Subcutaneous abdominal adipose tissue (tissue), 5 donors: ENCODE measurements around the gene IFT122.
A peak's percentile ranks its signal among the peaks of the same experiment; 100 is the strongest.

Experiments used
- H3K27ac ChIP-seq: one replicate; pipeline ENCODE4 v1.7.0; 2013; ENCODE audit warnings: low read depth, mild to moderate bottlenecking, inconsistent platforms, low read length, moderate library complexity
- H3K27me3 ChIP-seq, 5 donors: one replicate each; pipeline ENCODE4 v1.7.0; 2013; ENCODE audit warnings: low read length in 5 of 5, inconsistent platforms in 1 of 5; ENCODE audit not compliant: control insufficient read depth in 5 of 5, insufficient read depth in 4 of 5
- H3K36me3 ChIP-seq, 5 donors: one replicate each; pipeline ENCODE4 v1.7.0; 2013; ENCODE audit warnings: low read length in 5 of 5; ENCODE audit not compliant: control insufficient read depth in 5 of 5, insufficient read depth in 5 of 5
- H3K4me1 ChIP-seq, 5 donors: one replicate each; pipeline ENCODE4 v1.7.0; 2013; ENCODE audit warnings: low read length in 5 of 5, mild to moderate bottlenecking in 3 of 5, moderate library complexity in 1 of 5; ENCODE audit not compliant: control insufficient read depth in 5 of 5, insufficient read depth in 5 of 5
- H3K4me3 ChIP-seq, 5 donors: one replicate each; pipeline ENCODE4 v1.7.0; 2013; ENCODE audit warnings: low read length in 5 of 5, low read depth in 1 of 5
- H3K9ac ChIP-seq, 5 donors: one replicate each; pipeline ENCODE4 v1.7.0; 2013; ENCODE audit warnings: low read length in 5 of 5, mild to moderate bottlenecking in 4 of 5, moderate library complexity in 3 of 5
- H3K9me3 ChIP-seq, 5 donors: one replicate each; pipeline ENCODE4 v1.7.0; 2013; ENCODE audit warnings: low read length in 5 of 5; ENCODE audit not compliant: control insufficient read depth in 5 of 5
- donor health status: healthy.
- donor health status: healthy.
- donor health status: healthy.
- donor health status: healthy.
- donor health status: healthy.

Gene IFT122

DNA sequence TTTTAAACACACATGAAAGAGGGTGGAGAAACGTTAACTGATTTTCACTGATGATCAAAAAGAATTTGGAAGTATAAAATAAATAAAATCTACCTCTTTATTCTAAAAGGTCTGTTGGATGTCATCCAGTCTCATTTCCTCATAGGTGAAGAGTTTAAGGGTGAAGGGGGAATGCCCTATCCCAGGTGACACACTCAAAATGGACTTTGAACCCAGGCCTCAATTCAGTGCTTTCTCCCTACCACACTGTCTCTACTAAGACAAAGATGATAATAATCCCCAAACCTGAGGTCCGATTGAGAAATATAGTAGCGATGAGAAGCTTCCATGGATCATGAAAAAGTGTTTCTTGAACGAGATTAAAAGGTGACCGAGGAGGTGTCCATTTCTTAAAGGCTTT lies 6.5 kb upstream of the IFT122 start:
- H3K36me3 ChIP-seq, result peaks cover 37 to 68% (median 52%) of the 10 kb centered on the region in 5 donors
- H3K4me1 ChIP-seq, result peaks cover 0 to 30% (median 15%) of the 10 kb centered on the region in 5 donors
- H3K27ac ChIP-seq, result no peak overlapping the region
- no peaks in the 10 kb centered on the region for H3K9me3 ChIP-seq
- no peak overlapping the region for H3K9ac ChIP-seq
- H3K4me3 ChIP-seq, result no peak overlapping the region
- no peaks in the 10 kb centered on the region for H3K27me3 ChIP-seq

- H3K36me3 ChIP-seq, result peaks cover 37 to 68% (median 52%) of the 10 kb centered on the region in 5 donors
- H3K4me1 ChIP-seq, result peaks cover 0 to 31% (median 16%) of the 10 kb centered on the region in 5 donors
- no peaks in the 10 kb centered on the region for H3K9me3 ChIP-seq
- no peak overlapping the region for H3K27ac ChIP-seq
- H3K27me3 ChIP-seq, result no peaks in the 10 kb centered on the region
- H3K9ac ChIP-seq, result no peak overlapping the region
- H3K4me3 ChIP-seq, result no peak overlapping the region
Measured at GRCh38 chr3:129434140-129434539, 5.9 kb upstream of the IFT122 start.

DNA sequence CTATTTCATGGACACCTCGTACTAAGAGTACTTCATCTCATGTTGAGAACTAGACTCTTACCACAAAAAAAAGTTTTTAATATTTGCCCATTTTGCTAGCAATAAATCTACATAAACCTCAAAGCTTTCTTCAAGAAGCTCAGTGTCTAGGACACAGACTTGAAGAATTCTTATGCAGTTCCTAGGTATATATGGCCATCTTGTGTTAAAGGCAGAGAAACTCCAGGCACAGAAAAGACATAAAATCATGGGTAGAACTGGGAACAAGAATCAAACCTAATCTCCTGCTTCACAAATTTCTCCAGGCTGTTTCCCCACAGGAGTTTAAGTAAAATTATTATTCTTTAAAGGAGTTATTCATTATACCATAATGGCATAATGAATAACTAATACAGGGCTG lies 4.7 kb upstream of the IFT122 start:
- Histone ChIP-seq H3K9me3 (no peaks in the 10 kb centered on the region), H3K9ac (peak overlapping the region in 1 of 5 donors; percentile 3), H3K4me3 (no peak overlapping the region), H3K36me3 (peaks cover 37 to 60% (median 48%) of the 10 kb centered on the region in 5 donors), H3K27ac (no peak overlapping the region), H3K4me1 (peaks cover 0 to 38% (median 19%) of the 10 kb centered on the region in 5 donors), H3K27me3 (no peaks in the 10 kb centered on the region)

DNA sequence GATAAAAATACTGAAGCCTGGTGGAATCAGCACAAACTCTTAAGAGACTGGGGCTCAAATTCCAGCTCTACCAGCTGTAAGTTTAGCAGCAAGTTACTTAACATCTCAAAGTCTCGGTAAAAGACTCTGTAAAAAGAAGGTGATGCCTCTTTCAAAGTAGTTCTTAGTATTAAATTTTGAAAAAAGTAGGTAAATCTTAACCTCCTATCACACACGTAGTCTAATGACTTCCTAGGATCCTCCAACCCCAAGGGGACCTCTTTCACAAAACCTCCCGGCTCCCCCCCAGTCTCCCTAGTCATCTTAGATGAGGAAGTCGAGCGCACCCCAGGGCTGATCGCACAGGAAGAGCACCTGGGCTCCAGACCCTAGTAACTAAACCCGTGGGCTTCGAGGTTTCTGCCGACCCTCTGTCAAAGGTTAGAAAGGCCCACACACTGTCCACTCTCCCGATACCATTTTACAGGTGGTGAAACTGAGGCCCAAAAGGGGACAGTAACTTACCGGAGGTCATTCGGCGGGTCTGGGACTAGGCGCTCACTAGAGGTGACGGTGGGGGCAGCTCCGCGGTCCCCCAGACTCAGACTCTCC lies 703 bp upstream of the IFT122 start:
- Histone ChIP-seq H3K27me3 (no peaks in the 10 kb centered on the region), H3K4me1 (peaks cover 18 to 77% (median 53%) of the 10 kb centered on the region in 5 donors), H3K9ac (peak overlapping the region; percentile 82 to 90 (median 85)), H3K4me3 (peak overlapping the region; percentile 87 to 98 (median 91)), H3K9me3 (no peaks in the 10 kb centered on the region), H3K36me3 (peaks cover 15 to 22% (median 18%) of the 10 kb centered on the region in 5 donors), H3K27ac (peak overlapping the region; percentile 86)

DNA sequence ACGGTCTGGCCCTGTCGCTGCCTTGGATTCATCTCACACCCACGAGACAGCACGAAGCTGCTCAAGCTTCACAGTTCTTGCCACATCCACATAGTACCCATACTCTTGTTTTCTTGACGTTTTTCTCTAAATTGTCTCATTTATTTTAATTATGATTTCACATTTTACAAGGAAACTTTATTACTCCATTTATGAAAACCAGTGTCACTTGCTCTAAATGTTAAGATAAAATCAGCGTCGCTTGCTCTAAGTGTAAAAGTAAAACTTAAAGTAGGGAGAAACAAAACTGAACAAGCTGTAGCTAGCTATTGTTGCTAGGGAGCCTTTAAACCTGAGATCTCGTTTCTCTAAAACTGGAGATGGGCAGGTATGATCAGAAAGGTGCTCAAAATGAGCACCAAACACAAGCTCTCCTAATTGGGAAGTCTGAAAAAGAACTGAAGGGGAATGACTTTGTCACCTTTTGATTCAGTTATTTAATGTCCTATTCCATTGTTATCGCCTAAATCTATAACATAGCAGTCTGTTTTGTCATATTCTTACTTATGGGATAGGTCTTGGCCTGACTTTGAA lies 680 bp downstream of the IFT122 start:
- Histone ChIP-seq H3K4me3 (peak overlapping the region; percentile 56 to 98 (median 90)), H3K36me3 (peaks cover 15 to 22% (median 18%) of the 10 kb centered on the region in 5 donors), H3K9me3 (no peaks in the 10 kb centered on the region), H3K4me1 (peaks cover 18 to 67% (median 60%) of the 10 kb centered on the region in 5 donors), H3K27ac (peak overlapping the region; percentile 70), H3K27me3 (no peaks in the 10 kb centered on the region), H3K9ac (peak overlapping the region; percentile 58 to 90 (median 73))

GRCh38 chr3:129441215-129441614 lies 1.2 kb downstream of the IFT122 start:
- Histone ChIP-seq H3K27ac (peak overlapping the region; percentile 70), H3K9me3 (no peaks in the 10 kb centered on the region), H3K9ac (peak overlapping the region; percentile 29 to 90 (median 73)), H3K4me1 (peaks cover 18 to 64% (median 60%) of the 10 kb centered on the region in 5 donors), H3K27me3 (no peaks in the 10 kb centered on the region), H3K36me3 (peaks cover 11 to 18% (median 17%) of the 10 kb centered on the region in 5 donors), H3K4me3 (peak overlapping the region; percentile 6 to 98 (median 90))

DNA sequence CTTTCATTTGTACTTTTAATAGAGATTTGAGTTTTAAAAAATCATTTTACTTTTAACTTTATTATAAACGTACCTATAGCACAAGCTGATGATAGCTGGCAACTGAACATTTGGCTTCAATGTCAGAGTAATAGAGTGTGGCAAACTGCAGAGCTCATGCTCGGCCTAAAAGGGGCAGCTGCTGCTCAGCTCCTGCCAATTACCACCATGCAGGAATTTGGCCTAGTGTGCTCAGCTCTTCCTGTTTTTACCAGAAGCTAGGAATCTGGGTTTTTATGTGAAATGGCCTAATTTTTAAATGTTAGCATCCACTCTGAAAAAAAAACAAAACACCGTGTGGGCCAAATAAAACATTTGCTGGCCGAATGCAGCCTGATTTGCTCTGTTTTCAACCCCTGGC lies 1.8 kb downstream of the IFT122 start:
- Histone ChIP-seq H3K9ac (peak overlapping the region; percentile 49 to 86 (median 73)), H3K27me3 (no peaks in the 10 kb centered on the region), H3K27ac (peak overlapping the region; percentile 70), H3K4me3 (peak overlapping the region in 1 of 5 donors; percentile 98), H3K4me1 (peaks cover 18 to 62% (median 57%) of the 10 kb centered on the region in 5 donors), H3K9me3 (no peaks in the 10 kb centered on the region), H3K36me3 (peaks cover 7 to 12% (median 11%) of the 10 kb centered on the region in 5 donors)

DNA sequence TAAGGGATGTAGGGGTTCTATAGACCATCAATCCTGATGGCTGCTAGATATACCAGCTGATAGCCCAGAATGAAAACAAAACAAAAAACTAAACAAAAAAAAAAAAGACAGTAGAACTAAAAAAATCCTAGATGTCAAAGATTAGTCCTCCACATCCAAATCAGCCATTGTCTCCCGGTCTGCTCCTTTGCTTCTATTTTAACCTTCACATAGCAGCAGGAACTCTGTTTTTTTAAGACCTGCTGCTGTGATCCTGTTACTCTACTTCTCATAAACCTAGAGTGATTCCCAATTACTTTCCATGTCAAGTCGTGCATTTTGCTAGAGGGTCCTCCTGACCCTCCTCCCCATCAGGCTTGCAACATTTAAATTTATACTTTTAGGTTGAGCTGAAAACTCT lies 2.5 kb downstream of the IFT122 start:
- peaks cover 18 to 62% (median 57%) of the 10 kb centered on the region in 5 donors for H3K4me1 ChIP-seq
- H3K36me3 ChIP-seq, result peaks cover 2 to 6% (median 4%) of the 10 kb centered on the region in 5 donors
- no peaks in the 10 kb centered on the region for H3K27me3 ChIP-seq
- H3K4me3 ChIP-seq, result no peak overlapping the region
- peak overlapping the region in 3 of 5 donors; percentile 49 to 86 (median 57) for H3K9ac ChIP-seq
- peak overlapping the region; percentile 70 for H3K27ac ChIP-seq
- no peaks in the 10 kb centered on the region for H3K9me3 ChIP-seq

- peak overlapping the region in 3 of 5 donors; percentile 2 to 86 (median 57) for H3K9ac ChIP-seq
Measured at GRCh38 chr3:129442947-129443346, 2.9 kb downstream of the IFT122 start.

GRCh38 chr3:129445471-129445870 lies 5.4 kb downstream of the IFT122 start:
- H3K9me3 ChIP-seq, result no peaks in the 10 kb centered on the region
- H3K9ac ChIP-seq, result no peak overlapping the region
- no peak overlapping the region for H3K4me3 ChIP-seq
- no peaks in the 10 kb centered on the region for H3K27me3 ChIP-seq
- peaks cover 20 to 61% (median 51%) of the 10 kb centered on the region in 5 donors for H3K4me1 ChIP-seq
- H3K36me3 ChIP-seq, result no peaks in the 10 kb centered on the region
- H3K27ac ChIP-seq, result no peak overlapping the region

More at GRCh38 chr3:129442947-129443346, 2.9 kb downstream of the IFT122 start:
- no peak overlapping the region for H3K4me3 ChIP-seq
- H3K27me3 ChIP-seq, result no peaks in the 10 kb centered on the region
- H3K27ac ChIP-seq, result peak overlapping the region; percentile 70
- peaks cover 0 to 2% (median 0%) of the 10 kb centered on the region in 5 donors for H3K36me3 ChIP-seq
- H3K9me3 ChIP-seq, result no peaks in the 10 kb centered on the region
- peaks cover 18 to 60% (median 57%) of the 10 kb centered on the region in 5 donors for H3K4me1 ChIP-seq
